Gastroesophageal sphincter (tissue), 4 donors: ENCODE results near the gene MRPL11. TPM values are rescaled to one million over a fixed set of nuclear protein-coding genes. Genes with fewer than 3 reads are reported as not detected.

Experiments used
- ATAC-seq: fragments of 150-250 bp; one replicate; pipeline ENCODE4 v1.9.1; 2016; ENCODE audit warnings: mild to moderate bottlenecking, moderate library complexity
- H3K27ac ChIP-seq, 4 donors: fragments of 200-600 bp; sonication (generic) in 3 of 4; 1 replicate in 3 of 4; 2 replicates in 1 of 4; pipeline ENCODE4 v1.5.1; 2016 to 2019
- H3K27me3 ChIP-seq: fragments of 200-600 bp; sonication (generic); one replicate; pipeline ENCODE4 v1.5.1; 2019
- H3K36me3 ChIP-seq, 2 donors: fragments of 200-600 bp; sonication (generic); one replicate each; pipeline ENCODE4 v1.5.1; 2019; ENCODE audit warnings: control low read depth in 1 of 2
- H3K4me1 ChIP-seq, 3 donors: fragments of 200-600 bp; sonication (generic); 1 replicate in 2 of 3; 2 replicates in 1 of 3; pipeline ENCODE4 v1.5.1; 2016 to 2019; ENCODE audit warnings: control low read depth in 2 of 3
- H3K4me3 ChIP-seq, 2 donors: fragments of 200-600 bp; sonication (generic); one replicate each; pipeline ENCODE4 v1.5.1; 2019; ENCODE audit warnings: mild to moderate bottlenecking in 1 of 2, moderate library complexity in 1 of 2
- H3K9me3 ChIP-seq, 3 donors: fragments of 200-600 bp; sonication (generic); one replicate each; pipeline ENCODE4 v1.5.1; 2017 to 2019; ENCODE audit warnings: control low read depth in 2 of 3
- EP300 ChIP-seq: sonication (generic); formaldehyde crosslinking; IDR thresholded peaks from one replicate; pipeline ENCODE4 v1.6.1; 2017; ENCODE audit warnings: antibody characterized with exemption, mild to moderate bottlenecking
- POLR2A ChIP-seq, 2 donors: fragments of 450-650 bp; IDR thresholded peaks; one replicate each; pipeline ENCODE4 v1.6.1; 2017; ENCODE audit warnings: antibody characterized with exemption in 2 of 2, mild to moderate bottlenecking in 2 of 2, moderate library complexity in 1 of 2
- POLR2AphosphoS5 ChIP-seq: sonication (generic); formaldehyde crosslinking; IDR thresholded peaks from one replicate; pipeline ENCODE4 v1.6.1; 2017; ENCODE audit warnings: antibody characterized with exemption
- WGBS, 2 donors: methylation state at CpG; one replicate each; pipeline ENCODE4 v1.1.5; 2018; ENCODE audit warnings: low coverage in 1 of 2; 5-methylcytosine and 5-hydroxymethylcytosine counted together
- total RNA-seq, 4 donors: library from RNA; depleted of rRNA; stranded (reverse); fragments of >200 nt; gene quantifications; one replicate each; pipeline ENCODE4 v1.1.0, GENCODE V29; 2016
- TF ChIP-seq, protein P1 (sequence below), 4 experiments: fragments of 200-600 bp in 2 of 4; fragments of 450-650 bp in 2 of 4; sonication (generic) in 1 of 4; IDR thresholded peaks; one replicate each; pipeline ENCODE4 v1.5.1; 2017 to 2019; ENCODE audit warnings: antibody characterized with exemption in 4 of 4, mild to moderate bottlenecking in 2 of 4, moderate library complexity in 2 of 4

Gene MRPL11
- total RNA-seq, 4 donors from 2014 or later, result 36.3 to 48.1 (median 45.6) TPM

DNA sequence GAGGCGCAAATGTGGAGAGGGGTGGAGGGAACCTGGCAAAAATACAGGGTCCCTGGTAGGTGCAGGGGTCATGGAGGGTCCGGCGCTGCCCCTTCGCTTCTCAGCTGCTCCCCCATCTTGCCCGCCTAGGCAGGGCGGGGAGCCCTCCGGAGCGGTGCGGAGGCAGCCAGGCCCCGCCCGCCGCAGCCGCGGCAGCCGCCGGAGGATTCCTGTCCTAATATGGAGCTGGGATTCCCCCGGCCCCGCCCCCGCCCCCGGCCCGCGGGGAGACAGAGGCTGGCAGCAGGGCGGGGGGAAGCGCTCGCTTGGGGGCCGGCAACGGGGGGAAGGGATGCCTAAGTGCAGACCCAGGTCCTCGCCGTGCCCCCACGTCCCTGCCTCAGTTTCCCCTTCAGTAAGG, 18.8 kb downstream of the MRPL11 start:
- TF ChIP-seq POLR2AphosphoS5 (no peak), POLR2A (IDR thresholded peaks at IDR 0.05) (no peak), EP300 (no peak)
- TF ChIP-seq, protein P1, sequence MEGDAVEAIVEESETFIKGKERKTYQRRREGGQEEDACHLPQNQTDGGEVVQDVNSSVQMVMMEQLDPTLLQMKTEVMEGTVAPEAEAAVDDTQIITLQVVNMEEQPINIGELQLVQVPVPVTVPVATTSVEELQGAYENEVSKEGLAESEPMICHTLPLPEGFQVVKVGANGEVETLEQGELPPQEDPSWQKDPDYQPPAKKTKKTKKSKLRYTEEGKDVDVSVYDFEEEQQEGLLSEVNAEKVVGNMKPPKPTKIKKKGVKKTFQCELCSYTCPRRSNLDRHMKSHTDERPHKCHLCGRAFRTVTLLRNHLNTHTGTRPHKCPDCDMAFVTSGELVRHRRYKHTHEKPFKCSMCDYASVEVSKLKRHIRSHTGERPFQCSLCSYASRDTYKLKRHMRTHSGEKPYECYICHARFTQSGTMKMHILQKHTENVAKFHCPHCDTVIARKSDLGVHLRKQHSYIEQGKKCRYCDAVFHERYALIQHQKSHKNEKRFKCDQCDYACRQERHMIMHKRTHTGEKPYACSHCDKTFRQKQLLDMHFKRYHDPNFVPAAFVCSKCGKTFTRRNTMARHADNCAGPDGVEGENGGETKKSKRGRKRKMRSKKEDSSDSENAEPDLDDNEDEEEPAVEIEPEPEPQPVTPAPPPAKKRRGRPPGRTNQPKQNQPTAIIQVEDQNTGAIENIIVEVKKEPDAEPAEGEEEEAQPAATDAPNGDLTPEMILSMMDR (IDR thresholded peaks at IDR 0.05), result no peak
- no peaks in the 10 kb centered on the region for H3K27me3 ChIP-seq
- WGBS, 2 donors, result 6% methylated on average over 8 to 16 of the region's 30 CpGs
- H3K36me3 ChIP-seq, result peaks cover 0 to 27% of the 10 kb centered on the region in 2 donors
- H3K27ac ChIP-seq, result peak overlapping the region in 2 of 4 donors; percentile 30 to 42
- H3K4me1 ChIP-seq, result peaks cover 0 to 46% (median 21%) of the 10 kb centered on the region in 3 donors
- H3K4me3 ChIP-seq, result peak overlapping the region in 1 of 2 donors; percentile 4
- H3K9me3 ChIP-seq, result no peaks in the 10 kb centered on the region
- ATAC-seq, result no peak

GRCh38 chr11:66418986-66419308, 19.7 kb downstream of the MRPL11 start:
- 37 to 47% methylated on average over 3 of the region's 3 CpGs for WGBS, 2 donors

GRCh38 chr11:66418168-66418985, 20.3 kb downstream of the MRPL11 start:
- Histone ChIP-seq H3K4me1 (peaks cover 0 to 60% (median 21%) of the 10 kb centered on the region in 3 donors), H3K36me3 (peaks cover 0 to 13% of the 10 kb centered on the region in 2 donors), H3K27ac (peak overlapping the region in 3 of 4 donors; percentile 79 to 83 (median 79)), H3K27me3 (no peaks in the 10 kb centered on the region), H3K9me3 (no peaks in the 10 kb centered on the region), H3K4me3 (no peak overlapping the region)
- 6 to 9% methylated on average over 7 to 10 of the region's 16 CpGs for WGBS, 2 donors
- peak; percentile 91 for ATAC-seq
- TF ChIP-seq, protein P1 (IDR thresholded peaks at IDR 0.05), result peak in 3 of 4 experiments; percentile 47 to 68 (median 62)
- TF ChIP-seq EP300, result no peak
- TF ChIP-seq POLR2AphosphoS5, result peak; percentile 92

More at GRCh38 chr11:66418986-66419308, 19.7 kb downstream of the MRPL11 start:
- H3K27ac ChIP-seq, result peak overlapping the region in 1 of 4 donors; percentile 79
- peaks cover 0 to 54% (median 21%) of the 10 kb centered on the region in 3 donors for H3K4me1 ChIP-seq
- no peaks in the 10 kb centered on the region for H3K27me3 ChIP-seq
- no peaks in the 10 kb centered on the region for H3K9me3 ChIP-seq
- peaks cover 0 to 19% of the 10 kb centered on the region in 2 donors for H3K36me3 ChIP-seq
- H3K4me3 ChIP-seq, result no peak overlapping the region
- TF ChIP-seq POLR2AphosphoS5 (no peak), EP300 (no peak), POLR2A (IDR thresholded peaks at IDR 0.05) (no peak)
- TF ChIP-seq, protein P1 (IDR thresholded peaks at IDR 0.05), result no peak
- no peak for ATAC-seq

GRCh38 chr11:66417000-66417399, 21.6 kb downstream of the MRPL11 start:
- no peaks in the 10 kb centered on the region for H3K9me3 ChIP-seq
- no peak overlapping the region for H3K4me3 ChIP-seq
- 55 to 58% methylated on average over 9 to 11 of the region's 11 CpGs for WGBS, 2 donors
- H3K36me3 ChIP-seq, result no peaks in the 10 kb centered on the region
- peaks cover 0 to 74% (median 21%) of the 10 kb centered on the region in 3 donors for H3K4me1 ChIP-seq
- TF ChIP-seq, protein P1 (IDR thresholded peaks at IDR 0.05), result no peak
- TF ChIP-seq EP300 (no peak), POLR2A (IDR thresholded peaks at IDR 0.05) (no peak), POLR2AphosphoS5 (no peak)
- peak overlapping the region in 1 of 4 donors; percentile 3 for H3K27ac ChIP-seq
- H3K27me3 ChIP-seq, result no peaks in the 10 kb centered on the region
- no peak for ATAC-seq

DNA sequence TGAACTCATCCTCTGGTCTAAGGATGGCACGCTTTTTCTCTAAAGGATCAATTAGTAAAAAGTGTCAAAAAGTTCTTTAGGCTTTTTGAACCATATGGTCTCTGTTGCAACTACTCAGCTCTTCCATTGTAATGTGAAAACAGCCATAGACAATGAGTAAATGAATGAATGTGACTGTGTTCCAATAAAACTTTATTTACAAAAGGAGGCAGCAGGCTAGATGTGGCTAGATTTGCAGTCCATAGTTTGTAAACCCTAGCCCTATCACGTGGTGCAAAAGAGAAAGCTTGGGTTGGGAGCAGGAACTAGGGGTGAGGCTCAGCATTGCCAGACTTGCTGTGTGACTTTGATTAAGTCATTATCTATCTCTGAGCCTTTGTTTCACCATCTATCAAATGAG, 23.2 kb downstream of the MRPL11 start:
- Histone ChIP-seq H3K4me3 (no peak overlapping the region), H3K9me3 (no peaks in the 10 kb centered on the region), H3K27me3 (peaks cover 5% of the 10 kb centered on the region), H3K4me1 (peaks cover 0 to 79% (median 13%) of the 10 kb centered on the region in 3 donors), H3K27ac (no peak overlapping the region), H3K36me3 (no peaks in the 10 kb centered on the region)
- TF ChIP-seq EP300 (no peak), POLR2A (IDR thresholded peaks at IDR 0.05) (no peak), POLR2AphosphoS5 (no peak)
- TF ChIP-seq, protein P1 (IDR thresholded peaks at IDR 0.05), result no peak
- ATAC-seq, result no peak
- WGBS, 2 donors, result 44 to 67% methylated on average over 1 to 2 of the region's 2 CpGs
